ENCODE results near the gene NPAS3. TPM values are rescaled to one million over a fixed set of nuclear protein-coding genes. Genes with fewer than 3 reads are reported as not detected.

The NPAS3 gene
- total RNA-seq, 2 experiments from 2014 or later: not detected

- H3K4me1 ChIP-seq (ENCODE audit: insufficient read depth, low read length, poor library complexity, severe bottlenecking): no peaks in the 10 kb centered on the region
- intact Hi-C loops (cut with micrococcal nuclease; ENCODE audit: unreplicated experiment): no loop called here
Observed at GRCh38 chr14:32934881-32935633, 3.6 kb upstream of the NPAS3 start.

GRCh38 chr14:32939254-32940065 is 781 bp downstream of the NPAS3 start:
- H3K9me2 ChIP-seq (ENCODE audit: insufficient read depth, low read length): no peaks in the 10 kb centered on the region
- no peaks in the 10 kb centered on the region for H4K20me1 ChIP-seq (ENCODE audit: insufficient read depth, low read length)
- no peak overlapping the region for H3K4me3 ChIP-seq (ENCODE audit: low read depth, low read length, poor library complexity, severe bottlenecking)
- H3K79me2 ChIP-seq (ENCODE audit: insufficient read depth, low read depth, low read length): peaks cover 12% of the 10 kb centered on the region
- CTCF ChIA-PET (ENCODE audit: unreplicated experiment): no interaction called here
- POLR2A ChIA-PET: no interaction called here
- TF ChIP-seq CTCF (conservative IDR thresholded peaks at IDR 0.05; ENCODE audit: low read length): no peak
- DNase-seq (ENCODE audit: low spot score): no peak
- BruUV-seq (replicated peaks): no TSS peak
- no peak overlapping the region for H3K4me2 ChIP-seq (ENCODE audit: low read length)
- H3K27ac ChIP-seq (ENCODE audit: low read depth, low read length, poor library complexity, severe bottlenecking): no peak overlapping the region
- H3K36me3 ChIP-seq (ENCODE audit: insufficient read depth, low read length): peaks cover 68% of the 10 kb centered on the region
- H2AFZ ChIP-seq (ENCODE audit: low read length): no peak overlapping the region
- no peaks in the 10 kb centered on the region for H3K9me3 ChIP-seq (ENCODE audit: low read length)
- no peaks in the 10 kb centered on the region for H3K4me1 ChIP-seq (ENCODE audit: insufficient read depth, low read length, poor library complexity, severe bottlenecking)
- intact Hi-C loops (cut with micrococcal nuclease; ENCODE audit: unreplicated experiment): no loop called here

More at GRCh38 chr14:32934881-32935633, 3.6 kb upstream of the NPAS3 start:
- ChIA-PET CTCF (ENCODE audit: unreplicated experiment) (no interaction called here), POLR2A (no interaction called here)
- TF ChIP-seq EZH2phosphoT487 (IDR thresholded peaks at IDR 0.05; ENCODE audit: borderline replicate concordance, low read depth, low read length): no peak
- TF ChIP-seq CTCF (conservative IDR thresholded peaks at IDR 0.05; ENCODE audit: low read length): no peak
- Histone ChIP-seq H2AFZ (ENCODE audit: low read length) (no peak overlapping the region), H3K4me2 (ENCODE audit: low read length) (no peak overlapping the region), H4K20me1 (ENCODE audit: insufficient read depth, low read length) (no peaks in the 10 kb centered on the region), H3K9me2 (ENCODE audit: insufficient read depth, low read length) (no peaks in the 10 kb centered on the region), H3K27ac (ENCODE audit: low read depth, low read length, poor library complexity, severe bottlenecking) (no peak overlapping the region), H3K9me3 (ENCODE audit: low read length) (no peaks in the 10 kb centered on the region), H3K79me2 (ENCODE audit: insufficient read depth, low read depth, low read length) (no peaks in the 10 kb centered on the region), H3K36me3 (ENCODE audit: insufficient read depth, low read length) (peaks cover 61% of the 10 kb centered on the region), H3K4me3 (ENCODE audit: low read depth, low read length, poor library complexity, severe bottlenecking) (no peak overlapping the region)
- no TSS peak for BruUV-seq (replicated peaks)
- no peak for DNase-seq (ENCODE audit: low spot score)
